CD4-positive, alpha-beta T cell treated with Interleukin-1 beta for 1 hour (primary cell): ENCODE data around the gene CNTN5.

Experiments used
- DNase-seq, 2 donors: peaks; one replicate each; pipeline ENCODE4 v3.0.0-alpha.2; 2020 to 2022

The CNTN5 gene

DNA sequence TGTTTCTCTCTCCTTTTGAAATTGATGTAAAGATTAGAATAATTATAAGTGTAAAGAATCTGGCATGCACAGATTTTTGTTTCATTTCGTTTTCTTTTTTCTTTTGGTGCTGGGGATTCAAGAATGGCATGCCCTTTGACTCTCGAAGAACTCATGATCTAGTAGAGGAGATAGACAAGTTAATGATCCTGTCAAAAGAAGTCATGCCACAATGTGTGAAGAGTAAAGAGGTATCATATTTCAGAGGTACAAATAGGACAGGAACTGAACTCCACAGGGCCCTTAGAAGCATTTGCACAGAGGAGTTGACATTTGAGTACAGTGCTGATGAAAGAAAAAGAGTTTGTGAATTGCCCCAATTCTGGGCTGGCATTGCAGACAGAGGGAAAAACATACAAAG is 958.3 kb downstream of the CNTN5 start:
- DNase-seq, result no peak

DNA sequence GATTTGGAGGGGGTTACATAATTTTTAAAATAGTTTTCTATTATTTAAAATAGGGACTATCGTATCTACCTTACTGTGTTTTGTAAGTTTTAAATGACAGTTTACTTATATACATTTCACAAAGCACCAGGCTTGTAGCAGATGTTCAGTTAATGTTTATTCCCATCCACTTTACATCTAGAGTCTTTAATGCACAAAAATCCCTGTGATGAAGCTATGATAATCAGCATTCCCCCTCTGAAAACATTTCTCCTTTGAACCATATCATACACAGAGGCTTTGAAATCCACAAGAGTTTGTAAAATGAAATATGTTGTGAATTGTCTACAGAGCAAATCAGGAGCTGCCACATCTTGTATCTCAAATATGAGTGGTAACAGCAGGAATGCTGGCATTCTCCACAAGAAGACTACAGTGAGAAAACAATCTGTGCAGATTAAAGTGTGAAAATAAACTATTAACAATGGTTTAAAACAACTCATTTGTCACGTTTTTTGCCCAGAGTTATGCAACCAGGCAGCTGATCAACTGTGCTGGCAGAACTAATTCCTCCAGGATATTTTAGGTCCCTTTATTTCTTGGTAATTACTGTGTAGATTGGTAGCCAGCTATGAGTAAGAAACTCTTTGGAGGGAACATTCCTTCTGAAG is 967.2 kb downstream of the CNTN5 start:
- DNase-seq, result no peak

DNA sequence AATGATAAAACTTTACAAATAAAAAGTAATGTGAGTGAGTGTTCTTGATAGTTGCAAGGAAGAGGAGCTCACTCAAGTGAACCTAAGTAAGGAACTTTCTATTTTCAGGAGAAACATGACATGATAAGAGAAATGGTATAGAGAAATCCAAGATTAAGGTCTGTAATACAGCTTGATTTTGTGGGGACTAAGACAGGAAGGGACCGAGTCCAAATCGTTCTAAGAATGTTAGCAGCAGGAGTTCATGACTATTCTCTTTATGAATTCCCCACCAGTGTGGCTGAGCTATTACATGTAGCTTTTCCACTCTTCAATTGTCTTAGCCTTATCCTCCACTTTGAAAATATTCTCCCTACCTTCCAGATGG is 967.7 kb downstream of the CNTN5 start:
- DNase-seq, result no peak

DNA sequence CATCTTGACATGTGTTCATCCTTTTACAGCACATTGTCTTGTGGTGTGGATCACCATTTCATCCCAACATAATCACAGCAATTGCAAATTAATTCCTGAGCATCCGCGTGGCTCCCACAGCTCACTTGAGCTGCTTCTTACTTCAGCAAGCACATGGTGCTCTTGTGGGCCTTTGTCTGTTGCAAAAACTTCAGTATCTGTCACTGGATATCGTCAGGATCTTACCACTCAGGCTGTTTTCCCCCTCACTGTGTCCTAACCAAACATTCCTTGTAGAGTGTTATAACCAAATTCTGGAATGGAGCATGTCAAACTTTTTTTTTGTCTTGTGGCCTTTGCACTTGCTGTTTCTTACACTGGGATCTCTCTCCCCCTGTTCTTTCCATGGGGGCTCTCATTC is 983.2 kb downstream of the CNTN5 start:
- no peak for DNase-seq

DNA sequence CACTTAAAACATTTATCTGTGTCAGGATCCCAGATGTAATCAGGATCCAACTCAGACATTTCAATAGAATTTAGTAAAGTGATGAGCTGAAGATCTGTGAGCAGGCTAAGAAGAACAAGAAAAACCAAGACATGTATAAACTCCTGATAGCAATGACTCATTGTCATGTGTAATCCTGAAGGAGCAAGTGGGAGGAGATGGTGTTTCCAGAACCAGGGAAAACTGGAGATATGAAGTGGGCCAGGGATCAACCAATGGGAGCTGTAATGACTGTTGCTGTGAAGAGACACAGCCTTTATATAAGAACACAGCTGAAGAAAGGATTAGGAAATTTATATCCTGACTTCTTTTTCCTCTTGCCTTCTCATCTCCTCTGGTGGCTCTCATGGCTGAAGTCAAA is 983.8 kb downstream of the CNTN5 start:
- no peak for DNase-seq

DNA sequence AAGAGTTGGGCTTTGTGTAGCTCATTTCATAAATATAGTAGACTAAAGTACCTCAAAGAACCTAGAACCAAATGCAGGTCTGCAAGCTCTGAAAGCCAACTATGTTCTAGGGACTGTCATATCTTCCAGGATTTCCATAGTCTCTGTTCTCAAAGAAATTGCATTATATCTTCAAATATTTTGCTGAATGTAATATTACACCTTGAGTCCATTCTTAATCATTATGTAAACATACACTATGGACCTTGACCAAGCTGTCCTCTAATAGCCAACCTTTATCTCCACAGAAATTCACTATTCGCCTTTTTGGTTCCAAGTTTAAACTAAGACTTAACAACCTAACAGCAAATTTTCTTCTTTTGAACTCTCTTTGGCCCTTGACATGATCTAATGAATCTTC is 987.7 kb downstream of the CNTN5 start:
- no peak for DNase-seq

- DNase-seq, result no peak
Observed at GRCh38 chr11:100009728-100010127, 989.0 kb downstream of the CNTN5 start.

DNA sequence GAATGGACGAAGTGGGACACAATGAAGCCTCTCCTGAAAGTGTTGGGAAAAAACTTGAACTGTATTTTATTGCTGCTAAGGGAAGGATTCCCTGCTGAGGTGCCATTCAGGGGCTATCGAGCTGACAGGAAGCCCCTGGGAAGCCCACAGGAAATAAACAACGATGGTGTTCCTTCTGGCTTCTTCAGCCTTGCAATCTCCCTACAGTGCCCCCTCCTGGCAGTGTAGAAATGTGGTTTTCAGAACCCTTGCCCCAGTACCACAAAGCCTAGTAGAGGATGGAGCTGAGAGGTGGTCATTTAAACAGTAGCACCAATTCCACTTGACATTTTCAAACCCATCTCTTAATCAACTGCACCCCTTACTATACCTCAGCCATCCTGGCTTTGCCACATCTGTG is 989.6 kb downstream of the CNTN5 start:
- no peak for DNase-seq

- DNase-seq, result no peak
Observed at GRCh38 chr11:100011697-100012096, 990.9 kb downstream of the CNTN5 start.

DNA sequence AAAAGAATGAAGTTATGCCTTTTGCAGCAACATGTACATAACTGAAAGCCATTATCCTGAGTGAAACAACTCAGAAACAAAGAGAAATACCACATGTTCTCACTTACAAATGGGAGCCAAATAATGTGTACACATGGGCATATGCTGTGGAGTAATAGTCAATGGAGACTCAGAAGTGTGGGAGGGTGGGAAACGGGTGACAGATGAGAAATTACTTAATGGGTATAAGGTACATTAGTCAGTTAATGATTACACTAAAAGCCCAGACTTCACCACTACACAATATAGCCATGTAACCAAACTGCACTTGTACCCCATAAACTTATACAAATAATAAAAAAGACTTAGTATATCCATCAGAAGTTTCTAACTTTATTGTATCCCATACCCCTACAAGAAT is 992.3 kb downstream of the CNTN5 start:
- no peak for DNase-seq

- no peak for DNase-seq
Observed at GRCh38 chr11:100031973-100032372, 1011.2 kb downstream of the CNTN5 start.

DNA sequence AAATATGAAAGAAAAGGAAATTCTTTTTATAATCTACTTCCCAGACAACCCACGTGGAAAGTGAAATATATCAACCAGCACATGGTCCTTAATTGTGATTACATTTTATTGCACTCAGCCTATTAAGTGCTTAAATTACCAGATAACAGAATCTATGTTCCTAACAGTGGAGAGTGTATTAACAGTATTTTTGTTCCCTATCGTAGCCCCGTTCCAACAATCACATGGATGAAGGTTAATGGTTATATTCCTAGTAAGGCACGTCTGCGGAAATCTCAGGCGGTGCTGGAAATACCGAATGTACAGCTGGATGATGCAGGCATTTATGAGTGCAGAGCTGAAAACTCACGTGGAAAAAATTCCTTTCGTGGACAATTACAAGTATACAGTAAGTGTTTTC is 1040.3 kb downstream of the CNTN5 start:
- DNase-seq, result no peak

DNA sequence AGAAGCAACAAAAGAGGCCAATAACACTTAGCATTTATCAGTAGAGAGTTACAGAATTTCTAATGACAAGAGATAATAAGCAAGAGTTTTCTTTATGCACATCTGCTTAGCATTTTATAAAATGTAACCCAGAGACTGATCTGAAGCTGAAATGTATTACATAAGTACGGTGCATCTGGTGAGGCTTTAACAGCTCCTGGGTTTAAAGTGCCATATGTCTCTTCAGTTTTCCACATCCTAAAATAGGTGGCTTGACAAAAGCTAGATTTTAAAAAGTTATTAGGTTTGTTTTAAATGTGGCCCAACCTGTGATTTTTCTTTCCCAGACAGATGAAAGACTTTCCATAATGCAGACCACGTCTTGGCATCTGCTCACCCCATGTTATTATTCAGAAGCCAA is 1045.7 kb downstream of the CNTN5 start:
- DNase-seq, result no peak

- DNase-seq, result no peak
Observed at GRCh38 chr11:100068116-100068515, 1047.4 kb downstream of the CNTN5 start.

DNA sequence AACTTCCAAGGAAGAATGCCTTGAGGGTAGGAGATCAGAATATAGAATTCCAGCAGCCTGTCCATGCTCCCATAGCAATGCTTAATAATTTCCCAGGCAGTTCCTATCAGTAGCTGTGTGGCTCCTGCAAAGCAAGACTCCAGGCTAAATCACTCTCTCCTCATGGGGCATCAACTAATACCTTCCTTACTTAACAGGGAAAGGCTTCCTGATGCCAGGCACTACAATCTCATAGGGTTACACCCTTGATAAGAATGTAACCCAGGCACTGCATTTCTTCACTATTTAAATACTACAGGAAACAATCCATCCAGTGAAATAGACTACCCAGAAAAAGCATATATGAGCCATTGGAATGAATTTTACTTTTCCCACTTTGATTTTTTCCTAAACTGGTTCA is 1051.4 kb downstream of the CNTN5 start:
- no peak for DNase-seq

GRCh38 chr11:100080381-100080780 is 1059.6 kb downstream of the CNTN5 start:
- no peak for DNase-seq

- no peak for DNase-seq
Observed at GRCh38 chr11:100080821-100081220, 1060.1 kb downstream of the CNTN5 start.

GRCh38 chr11:100093698-100094097 is 1072.9 kb downstream of the CNTN5 start:
- DNase-seq, result no peak

DNA sequence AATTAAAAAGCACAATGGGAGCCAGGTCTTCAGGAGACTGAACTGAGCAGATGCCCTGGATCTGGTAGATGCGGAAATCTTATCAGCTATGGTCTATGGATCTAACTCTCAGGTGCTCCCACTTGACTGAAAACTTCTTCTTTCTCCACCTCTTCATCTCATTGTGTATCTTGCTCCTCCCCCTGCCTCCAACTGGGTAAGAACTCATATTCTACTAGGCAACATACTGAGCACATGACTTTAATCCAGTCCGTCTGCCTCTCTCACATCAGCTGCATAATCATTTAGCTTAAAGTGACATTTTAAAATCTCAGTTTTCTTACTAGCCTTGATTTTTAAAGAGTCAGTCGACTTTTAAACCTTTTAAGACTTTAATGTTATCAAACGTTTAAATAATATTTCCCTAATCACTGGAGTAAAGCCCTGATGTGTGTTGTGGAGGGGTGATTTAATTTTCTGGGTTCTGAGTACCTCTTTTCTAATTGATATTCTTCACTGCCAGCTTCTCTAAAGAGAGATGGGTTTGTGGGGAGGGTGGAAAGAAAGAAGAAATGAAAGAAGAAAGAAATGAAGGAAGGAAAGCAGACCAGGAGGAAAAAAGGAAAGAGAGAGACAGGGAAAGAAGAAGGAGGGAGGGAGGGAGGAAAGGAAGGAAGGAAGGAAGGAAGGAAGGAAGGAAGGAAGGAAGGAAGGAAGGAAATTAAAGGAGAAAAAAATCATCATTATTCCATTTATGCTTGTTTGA is 1073.5 kb downstream of the CNTN5 start:
- no peak for DNase-seq

DNA sequence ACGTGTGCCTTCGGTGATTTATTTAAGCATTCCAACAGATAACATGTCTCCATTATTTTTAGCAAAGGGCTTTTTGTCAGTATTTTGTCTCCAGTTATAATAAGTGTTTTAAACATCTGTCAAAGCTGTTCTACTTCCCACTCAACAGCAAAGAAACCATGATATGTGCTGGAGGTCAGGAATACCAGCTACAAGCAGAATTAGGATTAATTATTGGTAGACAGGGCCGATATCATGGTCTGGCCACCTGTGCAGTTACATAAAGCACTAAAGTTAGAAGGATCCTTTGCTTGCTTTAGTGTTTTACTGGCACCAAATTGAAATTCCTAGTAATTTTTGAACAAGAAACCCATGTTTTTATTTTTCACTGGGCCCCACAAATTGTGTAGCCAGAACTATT is 1075.1 kb downstream of the CNTN5 start:
- DNase-seq, result no peak

DNA sequence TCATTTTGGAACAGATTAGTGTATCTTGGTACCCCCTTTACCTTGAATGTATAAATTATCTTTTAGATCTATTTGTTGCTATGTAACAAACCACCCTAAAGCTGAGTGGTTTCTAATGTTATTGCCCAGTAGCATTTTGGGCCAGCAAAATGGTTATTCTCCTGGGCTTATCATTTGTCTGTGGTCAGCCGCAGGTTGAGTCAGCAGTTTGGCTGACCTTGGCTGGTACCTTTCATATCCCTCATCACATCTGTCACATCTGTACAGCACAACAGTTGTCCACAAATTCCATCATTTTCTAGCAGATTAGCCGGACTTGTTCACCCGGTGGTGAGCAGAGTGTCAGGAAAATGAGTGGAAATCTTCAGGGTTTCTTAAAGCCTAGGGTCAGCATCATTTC is 1077.8 kb downstream of the CNTN5 start:
- DNase-seq, result no peak

- no peak for DNase-seq
Observed at GRCh38 chr11:100105255-100105981, 1084.7 kb downstream of the CNTN5 start.

GRCh38 chr11:100105982-100106358 is 1085.2 kb downstream of the CNTN5 start:
- no peak for DNase-seq

DNA sequence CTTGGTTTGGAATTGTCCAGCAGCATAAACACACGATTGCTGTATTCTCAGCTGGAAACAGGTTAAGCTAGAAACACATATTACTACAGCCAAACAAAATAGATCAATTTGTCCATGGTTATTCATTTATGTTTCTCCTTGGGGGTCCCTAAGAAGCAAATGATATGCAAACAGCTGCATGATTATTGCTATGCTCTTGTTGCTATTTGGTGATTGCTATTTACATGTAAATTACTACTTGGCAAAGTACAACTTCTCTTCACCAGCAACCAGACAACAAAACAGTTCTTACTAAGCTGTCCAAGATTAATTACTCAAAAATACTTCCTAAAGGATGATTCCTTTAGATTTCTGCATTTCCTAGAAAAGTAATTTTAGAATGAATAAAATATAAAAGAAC is 1098.4 kb downstream of the CNTN5 start:
- DNase-seq, result no peak
